Measurements from ENCODE around the gene ICE2.
"Not testable (repeated sequence)": the region's sequence is repeated elsewhere in the genome, so short reads cannot be mapped to it uniquely, and the experiment has no call there.

ICE2 gene

DNA sequence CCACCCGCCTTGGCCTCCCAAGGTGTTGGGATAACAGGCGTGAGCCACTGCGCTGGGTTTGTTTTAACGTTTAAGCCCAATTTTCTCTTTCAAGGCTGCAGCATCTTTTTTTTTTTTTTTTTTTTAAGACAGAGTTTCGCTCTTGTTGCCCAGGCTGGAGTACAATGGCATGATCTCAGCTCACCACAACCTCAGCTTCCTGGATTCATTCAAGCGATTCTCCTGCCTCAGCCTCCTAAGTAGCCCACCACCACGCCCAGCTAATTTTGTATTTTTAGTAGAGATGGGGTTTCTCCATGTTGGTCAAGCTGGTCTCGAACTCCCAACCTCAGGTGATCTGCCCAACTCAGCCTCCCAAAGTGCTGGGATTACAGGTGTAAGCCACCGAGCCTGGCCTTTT is 68.6 kb downstream of the ICE2 start:
- DNase-seq (ENCODE audit: low read depth in 3 of 3) = not testable (repeated sequence)

DNA sequence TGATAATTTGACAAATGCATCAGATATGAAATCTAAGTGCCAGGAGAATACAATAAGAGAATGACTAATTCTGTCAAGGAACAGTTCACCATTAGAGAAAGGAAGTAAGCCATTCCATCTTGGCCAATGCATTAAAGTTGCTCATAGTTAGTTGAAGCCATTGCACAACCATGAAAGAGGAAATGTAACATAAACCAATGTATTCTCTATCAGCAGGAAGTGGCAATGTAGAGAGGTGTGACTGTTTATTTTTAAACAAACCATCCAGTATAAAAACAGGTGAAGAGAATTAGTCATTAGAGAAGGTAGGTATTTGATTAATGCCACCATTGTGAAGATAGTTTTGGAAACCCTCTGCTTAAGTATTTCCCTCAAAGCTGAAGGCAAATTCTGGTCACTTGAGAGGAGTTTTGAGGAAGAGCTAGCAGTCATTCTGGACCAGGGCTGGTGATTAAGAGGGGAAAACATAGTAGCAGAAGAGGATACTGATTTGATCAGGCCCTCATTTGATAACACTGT is 70.4 kb downstream of the ICE2 start:
- no peak for DNase-seq (ENCODE audit: low read depth in 3 of 3)

DNA sequence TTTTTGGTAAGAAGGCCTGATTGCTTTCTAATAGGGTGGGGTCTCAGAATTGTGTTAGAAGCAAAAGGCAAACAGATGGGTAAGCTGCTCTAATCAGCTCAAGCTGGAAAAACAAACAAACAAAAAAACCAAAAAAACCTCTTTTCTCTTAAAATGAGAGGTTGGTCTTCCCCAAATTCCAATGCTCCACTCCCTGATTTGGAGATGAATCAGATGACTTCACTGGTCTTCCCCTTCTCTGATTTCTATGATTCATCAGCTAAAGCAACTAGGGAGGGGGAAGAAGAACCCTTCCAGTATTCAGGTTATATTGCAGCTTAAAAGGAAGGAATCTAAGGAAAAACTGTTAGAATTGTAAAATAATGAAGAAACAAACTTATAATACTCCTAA is 71.5 kb downstream of the ICE2 start:
- DNase-seq (ENCODE audit: low read depth in 3 of 3) = no peak

DNA sequence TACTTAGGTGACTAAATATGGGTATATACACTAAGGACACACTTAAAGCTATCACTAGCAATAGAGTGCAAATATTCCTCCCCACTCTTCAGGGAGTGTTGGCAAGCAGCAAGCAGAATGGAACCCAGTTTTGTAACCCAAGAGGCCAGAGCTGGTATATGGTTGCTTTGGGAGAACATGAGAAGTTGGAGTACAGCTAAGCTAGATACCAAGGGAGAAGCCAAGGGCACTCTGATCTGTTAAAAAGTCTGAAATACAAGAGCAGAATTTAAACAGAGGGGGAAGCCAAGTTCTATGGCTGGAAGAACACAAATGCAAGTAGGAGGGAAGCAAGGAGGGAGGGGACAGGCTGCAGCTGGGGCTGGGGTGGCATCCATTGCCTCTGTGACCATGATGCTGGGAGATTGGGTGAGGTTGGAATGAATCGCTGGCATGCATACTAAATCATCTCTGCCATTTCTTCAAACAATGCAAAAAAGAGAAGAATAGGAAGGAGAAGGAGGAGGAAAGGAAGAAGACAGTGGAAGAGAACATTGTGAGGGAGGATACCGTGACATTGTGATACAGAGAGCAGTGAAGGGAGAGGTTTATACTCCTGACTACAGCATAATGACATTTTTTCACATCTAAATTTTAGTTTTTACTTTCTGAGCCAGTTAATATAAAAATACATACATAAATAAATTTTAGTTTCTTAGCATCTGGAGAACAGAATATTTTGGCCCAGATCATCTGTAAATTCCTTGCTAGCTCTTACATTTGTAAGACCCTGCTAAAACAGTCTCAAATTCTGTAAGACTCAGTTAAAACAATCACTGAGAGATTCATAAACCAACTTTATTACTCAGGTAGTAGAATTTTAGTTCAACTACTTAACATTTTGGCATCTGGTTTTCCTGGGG is 72.2 kb downstream of the ICE2 start:
- no peak for DNase-seq (ENCODE audit: low read depth in 3 of 3)

DNA sequence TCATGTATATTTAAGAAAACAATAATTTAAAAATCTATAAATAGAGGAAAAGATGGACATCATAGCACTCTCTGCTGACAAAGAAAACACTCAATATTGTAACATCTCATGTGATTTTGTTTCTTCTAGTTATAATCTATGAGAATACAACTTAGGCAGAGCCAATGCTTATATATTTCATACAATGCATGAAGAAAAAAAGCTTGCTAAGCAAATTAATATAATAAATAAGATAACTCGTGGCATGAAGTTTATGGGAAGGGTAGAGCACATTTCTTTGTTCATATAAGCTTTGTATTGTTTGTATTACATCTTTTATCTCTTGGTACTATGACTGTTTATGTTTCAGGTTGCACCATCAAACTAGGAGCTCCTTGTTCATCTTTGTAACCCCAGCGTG is 73.5 kb downstream of the ICE2 start:
- DNase-seq (ENCODE audit: low read depth in 3 of 3) = no peak

DNA sequence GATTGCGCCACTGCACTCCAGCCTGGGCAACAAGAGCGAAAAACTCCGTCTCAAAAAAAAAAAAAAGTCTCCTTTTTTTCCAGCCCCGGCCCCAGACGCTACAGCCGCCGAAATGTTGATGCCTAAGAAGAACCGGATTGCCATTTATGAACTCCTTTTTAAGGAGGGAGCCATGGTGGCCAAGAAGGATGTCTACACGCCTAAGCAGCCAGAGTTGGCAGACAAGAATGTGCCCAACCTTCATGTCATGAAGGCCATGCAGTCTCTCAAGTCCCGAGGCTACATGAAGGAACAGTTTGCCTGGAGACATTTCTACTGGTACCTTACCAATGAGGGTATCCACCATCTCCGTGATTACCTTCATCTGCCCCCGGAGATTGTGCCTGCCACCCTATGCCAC is 74.6 kb downstream of the ICE2 start:
- not testable (repeated sequence) for DNase-seq (ENCODE audit: low read depth in 3 of 3)

DNA sequence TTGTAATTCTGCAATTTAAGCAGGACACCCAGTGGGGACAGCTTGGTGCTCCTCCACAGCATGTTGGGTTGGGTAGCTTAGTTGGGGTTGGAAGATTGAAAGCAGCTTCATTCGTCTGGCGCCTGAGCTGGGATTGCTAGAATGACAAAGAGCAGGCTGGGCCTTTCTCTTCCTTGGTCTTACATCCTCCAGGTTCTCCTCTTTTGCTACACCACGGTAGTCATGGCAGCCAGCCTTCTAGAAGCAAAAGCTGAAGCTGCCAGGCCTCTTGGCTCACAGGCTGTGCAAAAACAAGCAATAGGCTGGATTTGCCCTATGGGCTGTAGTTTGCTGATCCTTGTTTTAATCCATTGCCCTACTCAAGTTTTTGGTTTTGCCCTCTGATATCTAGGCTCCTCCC is 78.0 kb downstream of the ICE2 start:
- no peak for DNase-seq (ENCODE audit: low read depth in 3 of 3)

DNA sequence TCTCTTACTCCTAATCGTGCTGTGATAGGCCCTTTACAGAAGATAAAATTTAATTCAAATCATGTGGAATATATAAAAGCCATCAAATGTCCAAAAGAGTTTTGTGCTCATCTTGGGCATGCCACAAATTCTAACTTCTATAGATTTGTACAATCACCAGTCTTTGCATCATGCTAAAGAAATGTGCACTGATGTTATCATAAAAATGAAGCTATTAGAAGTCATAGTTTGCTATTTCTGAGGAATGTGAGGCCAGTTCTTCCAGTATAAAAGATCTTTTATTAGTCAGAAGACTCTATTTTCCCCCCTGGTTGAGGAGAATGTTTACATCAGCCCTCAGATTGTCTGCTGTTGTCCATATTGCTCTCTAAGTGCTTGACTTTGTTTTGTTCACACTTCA is 79.0 kb downstream of the ICE2 start:
- no peak for DNase-seq (ENCODE audit: low read depth in 3 of 3)

DNA sequence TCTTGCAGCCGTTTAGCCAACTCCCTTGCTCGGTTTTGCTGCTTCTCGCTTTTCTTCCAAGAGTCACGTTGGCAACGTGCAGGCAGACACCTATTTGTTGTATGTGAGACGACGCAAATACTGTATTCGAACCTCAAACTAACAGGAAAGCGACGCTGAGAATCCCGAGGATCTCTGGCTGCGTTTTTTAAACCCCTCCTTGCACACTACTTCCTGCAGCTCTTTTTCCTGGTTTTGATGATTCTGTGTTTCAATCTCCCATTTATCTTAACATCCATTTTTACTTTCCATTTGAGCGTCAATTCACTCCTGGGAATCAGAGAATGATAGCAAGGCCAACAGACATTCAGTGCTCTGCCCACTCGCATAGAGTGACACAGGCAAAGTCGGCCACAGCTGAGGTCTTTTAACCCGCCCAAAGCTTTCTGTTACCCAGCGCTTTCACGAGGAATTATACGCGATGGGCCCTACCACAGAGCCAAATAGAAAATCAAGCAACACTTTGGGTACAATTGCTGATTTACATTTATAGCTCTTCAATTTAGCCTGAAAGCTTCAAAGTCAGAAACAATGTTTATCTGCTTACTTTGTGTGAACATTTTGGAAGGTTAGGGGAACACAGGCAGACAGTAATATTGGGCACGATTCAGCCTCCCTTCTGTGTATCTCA is 79.6 kb downstream of the ICE2 start:
- peak in 1 of 3 experiments; percentile 5 for DNase-seq (ENCODE audit: low read depth in 3 of 3)

DNA sequence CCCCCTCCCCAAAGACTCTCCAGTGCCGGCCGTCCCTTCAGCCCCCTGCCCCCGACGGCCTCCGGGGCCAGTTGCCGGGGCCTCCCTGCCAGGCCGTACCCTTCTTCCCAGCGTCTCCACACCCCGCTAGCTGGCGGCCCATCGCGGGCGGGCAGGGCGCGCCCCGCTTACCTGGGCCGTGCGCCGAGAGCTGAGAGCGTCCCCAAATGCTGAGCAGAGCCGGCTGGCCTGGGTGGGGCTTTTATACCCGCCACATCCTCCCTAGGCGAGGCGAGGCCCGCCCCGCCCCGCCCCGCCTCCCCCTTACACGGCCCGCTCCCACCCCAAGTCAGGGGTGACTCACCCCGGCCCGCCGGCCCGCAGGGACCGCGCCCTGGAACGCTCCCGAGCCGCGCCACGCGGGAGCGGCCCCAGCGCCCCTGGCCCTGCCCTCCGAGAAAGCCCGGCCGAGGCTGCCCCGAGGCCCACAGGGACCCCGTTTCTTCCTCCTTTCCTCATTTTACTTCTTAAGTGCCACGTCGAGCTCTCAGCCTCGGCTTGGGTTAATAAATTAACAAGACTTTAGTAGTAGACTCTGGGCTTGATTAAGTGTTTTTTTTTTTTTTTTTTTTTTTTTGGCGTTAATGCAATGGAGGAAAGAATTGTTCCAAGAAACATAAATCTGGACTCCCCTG is 81.0 kb downstream of the ICE2 start, which contains the start of gene ANXA2:
ANXA2 (minus strand) TSS at position 215 of the 674 bp plus-strand sequence. CDS start 11,911 bp downstream, outside the sequence.
- peak; percentile 57 to 75 (median 69) for DNase-seq (ENCODE audit: low read depth in 3 of 3)

DNA sequence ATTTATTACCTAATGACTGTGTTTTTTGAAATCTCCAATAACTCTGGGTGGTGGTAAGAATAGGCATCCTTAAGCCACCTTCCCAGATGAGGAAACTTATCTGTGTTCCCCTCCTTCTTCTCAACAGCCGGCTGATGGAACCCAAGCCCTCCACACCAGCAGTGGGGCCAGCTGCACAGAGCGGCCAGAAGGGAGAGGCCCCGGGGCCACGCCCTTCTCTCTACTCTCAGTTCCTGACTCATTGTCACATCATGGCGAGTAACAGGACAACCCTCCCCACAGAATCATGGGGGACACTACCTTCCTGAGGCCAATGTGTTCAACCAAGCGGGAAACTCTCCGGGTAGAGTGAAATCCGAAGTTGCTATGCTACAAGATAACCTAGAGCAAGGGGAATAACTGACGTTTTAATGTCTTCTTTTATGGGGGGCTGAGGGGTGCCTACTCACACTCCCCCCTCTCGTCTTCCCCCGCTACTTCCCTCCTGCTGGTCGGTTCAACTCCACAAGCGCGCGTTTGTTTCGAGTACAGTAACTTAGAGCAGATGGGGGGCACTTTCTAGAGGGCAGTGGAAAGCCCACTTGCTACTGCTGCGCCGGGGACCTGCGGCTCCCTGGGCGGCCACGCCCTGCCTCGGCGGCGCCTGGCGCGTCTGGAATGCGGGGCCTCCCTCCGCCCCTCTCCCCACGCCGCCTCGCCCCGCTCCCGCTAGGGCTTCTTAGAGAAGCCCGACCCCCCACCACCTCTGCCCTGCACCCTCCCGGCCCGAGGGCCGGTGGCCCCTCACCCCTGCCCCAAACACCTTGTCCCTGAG is 81.8 kb downstream of the ICE2 start:
- peak in 2 of 3 experiments; percentile 14 to 15 for DNase-seq (ENCODE audit: low read depth in 3 of 3)

DNA sequence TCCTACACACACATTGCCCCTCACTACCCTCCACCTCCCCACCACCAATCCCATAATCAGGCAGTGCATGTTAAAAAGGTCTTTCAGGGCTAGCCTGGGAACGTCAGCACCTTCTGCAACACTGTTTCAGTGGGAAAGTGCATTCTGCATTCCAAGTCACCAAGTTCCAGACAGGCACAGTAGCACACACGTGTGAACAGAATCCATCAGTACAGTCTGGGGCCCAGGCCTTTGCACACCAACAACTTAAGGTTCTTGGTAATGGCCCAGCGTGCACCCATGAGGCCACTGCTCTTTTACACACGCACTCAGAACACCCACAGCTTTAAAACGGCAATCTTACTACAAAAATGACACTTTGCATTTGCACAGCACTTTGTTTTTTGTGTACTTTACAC is 82.4 kb downstream of the ICE2 start:
- no peak for DNase-seq (ENCODE audit: low read depth in 3 of 3)

DNA sequence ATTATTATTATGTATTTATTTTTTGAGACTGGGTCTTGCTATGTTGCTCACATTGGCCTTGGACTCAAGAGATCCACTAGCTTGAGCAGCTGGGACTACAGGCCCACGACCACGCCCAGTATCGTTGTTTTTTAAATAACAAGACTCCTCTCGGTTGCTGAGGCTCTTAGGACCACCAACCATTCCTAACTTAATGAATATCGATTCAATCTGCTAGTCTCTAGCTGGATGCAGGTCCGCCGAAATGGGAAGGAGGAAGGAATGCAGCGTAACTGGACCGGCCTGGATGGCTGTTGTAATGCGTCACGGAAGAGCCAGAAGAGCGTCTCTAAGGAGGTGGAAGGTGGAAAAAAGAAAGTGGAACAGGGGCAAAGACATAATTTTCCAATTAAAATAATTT is 82.8 kb downstream of the ICE2 start:
- no peak for DNase-seq (ENCODE audit: low read depth in 3 of 3)

DNA sequence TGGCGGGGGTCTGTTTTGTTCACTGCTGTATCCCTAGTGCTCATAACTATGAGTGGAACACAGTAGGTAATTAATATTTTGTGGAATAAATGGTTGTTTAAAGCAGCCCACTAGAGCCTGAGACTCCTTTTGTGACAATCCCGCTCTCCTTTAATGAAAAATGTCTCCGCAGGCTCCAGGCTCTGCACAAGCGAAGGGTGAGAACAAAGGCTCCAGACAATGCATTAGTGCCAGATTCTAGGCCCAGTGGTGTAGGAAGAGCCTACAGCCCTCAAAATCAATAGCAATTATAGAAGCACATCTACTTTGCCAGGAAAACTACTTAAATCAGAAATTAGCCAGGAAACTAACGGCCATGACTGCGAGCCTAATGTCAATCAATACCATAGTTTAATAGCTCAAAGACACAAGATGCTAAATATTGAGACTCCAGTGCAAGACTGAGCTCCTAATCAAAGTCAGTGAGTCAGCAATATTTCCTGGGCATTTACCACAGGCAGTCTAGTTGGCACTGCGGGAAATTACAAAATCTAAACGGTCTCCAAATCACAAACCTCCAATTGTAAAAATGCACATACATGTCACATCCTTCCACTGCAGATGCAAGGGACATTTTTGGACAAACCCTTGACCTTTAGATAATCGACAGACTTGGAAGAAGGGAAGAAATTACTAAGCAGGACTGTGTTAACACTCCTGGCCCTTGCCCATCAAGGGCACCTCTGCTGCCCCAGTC is 83.5 kb downstream of the ICE2 start:
- DNase-seq (ENCODE audit: low read depth in 3 of 3) = no peak

DNA sequence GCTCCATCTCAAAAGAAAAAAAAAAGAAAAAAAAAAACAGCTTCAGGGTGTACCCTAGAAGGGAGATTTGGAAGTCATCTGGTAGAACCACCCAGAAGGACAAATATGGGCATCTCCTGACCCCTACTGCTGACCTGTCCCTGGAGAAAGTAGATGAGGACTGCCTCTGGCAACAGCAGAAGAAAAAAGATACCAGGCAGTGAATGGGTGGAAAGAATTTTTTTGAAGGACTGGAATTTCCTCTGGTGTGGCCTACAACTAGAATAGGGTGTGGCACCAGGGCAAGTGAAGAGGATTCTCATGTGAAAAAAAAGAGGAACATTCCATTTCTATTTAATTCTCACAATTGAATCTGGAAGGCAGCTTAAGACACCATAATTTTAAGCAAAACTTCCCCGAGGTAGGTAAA is 84.2 kb downstream of the ICE2 start:
- DNase-seq (ENCODE audit: low read depth in 3 of 3) = no peak

DNA sequence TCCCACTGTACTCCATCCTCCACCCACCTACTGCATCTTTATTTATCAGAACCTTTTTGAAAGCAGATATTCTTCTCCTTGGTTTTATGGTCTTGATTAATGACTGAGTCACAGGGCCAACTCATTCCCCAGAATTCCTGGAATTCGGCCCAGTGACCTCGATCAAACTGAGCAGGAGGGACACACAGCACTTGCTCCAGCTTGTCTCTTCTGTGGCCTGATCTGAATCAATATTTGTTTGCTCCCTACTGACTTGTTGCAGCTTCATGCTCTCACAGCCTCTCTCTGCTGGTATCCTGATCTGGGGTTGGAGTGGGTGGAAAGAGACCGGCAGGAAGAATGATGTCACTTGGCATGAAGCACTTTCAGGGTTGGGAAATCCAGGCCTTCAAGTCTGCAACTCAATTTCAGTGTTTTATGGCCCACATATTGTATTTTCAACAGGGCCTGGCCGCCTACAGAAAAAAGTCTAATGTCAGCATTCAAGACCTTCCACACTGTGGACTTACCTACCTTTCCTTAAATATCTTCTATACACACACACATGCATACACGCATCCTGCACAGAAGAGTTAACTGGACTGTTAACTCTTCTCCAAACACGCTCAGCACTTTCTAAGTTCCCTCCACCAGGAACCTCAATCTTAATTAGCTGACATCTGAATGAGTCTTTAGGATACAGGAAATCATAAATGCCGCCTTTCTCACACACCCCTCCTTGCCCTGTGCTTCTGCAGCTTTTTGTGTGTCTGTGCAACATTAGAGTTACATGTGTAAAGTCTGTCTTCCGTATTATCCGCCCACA is 85.8 kb downstream of the ICE2 start:
- no peak for DNase-seq (ENCODE audit: low read depth in 3 of 3)

DNA sequence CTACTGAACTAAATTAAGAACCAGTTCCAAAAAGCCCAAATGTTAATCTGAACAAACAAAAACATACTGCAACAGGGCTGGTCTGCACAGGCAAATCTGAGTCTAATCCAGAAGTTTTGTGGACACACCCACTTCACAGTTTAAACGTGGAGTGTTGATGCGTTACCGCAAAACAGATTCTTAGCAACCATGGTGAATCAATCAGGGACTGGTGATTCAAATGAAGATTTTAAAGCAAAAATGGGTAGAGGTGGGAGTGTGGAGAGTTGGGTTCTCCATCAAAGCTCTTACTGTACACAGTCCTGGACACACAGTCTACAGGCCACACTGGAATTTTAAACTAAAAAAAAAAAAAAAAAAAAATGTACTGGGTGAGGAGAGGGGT is 86.3 kb downstream of the ICE2 start:
- no peak for DNase-seq (ENCODE audit: low read depth in 3 of 3)

DNA sequence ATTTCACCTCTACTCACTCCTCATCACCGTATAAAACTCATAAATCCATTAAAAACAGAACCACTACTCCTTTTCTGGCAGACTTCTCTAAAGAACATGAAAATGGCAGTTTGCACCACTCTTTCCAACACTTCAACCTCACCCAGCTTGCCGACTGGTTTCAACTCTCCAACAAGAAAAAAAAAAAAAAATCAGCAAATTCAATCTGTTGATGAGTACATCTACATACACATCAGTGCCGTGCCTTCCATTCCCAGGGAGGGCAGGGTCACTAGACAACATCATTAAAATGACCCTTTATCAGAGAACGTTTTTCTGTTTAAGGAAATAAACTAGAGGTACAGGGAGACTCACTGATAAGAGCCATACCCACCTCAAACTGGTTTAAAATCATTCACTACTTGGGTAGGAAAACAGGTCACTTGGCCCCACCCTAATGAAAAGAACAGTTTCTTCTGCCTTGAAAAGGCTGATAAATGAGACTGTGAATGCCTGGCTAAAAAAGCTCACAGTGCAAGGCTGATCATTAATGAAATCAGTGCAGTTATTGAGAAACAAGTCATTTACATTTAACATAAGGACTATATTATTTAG is 87.1 kb downstream of the ICE2 start:
- no peak for DNase-seq (ENCODE audit: low read depth in 3 of 3)

DNA sequence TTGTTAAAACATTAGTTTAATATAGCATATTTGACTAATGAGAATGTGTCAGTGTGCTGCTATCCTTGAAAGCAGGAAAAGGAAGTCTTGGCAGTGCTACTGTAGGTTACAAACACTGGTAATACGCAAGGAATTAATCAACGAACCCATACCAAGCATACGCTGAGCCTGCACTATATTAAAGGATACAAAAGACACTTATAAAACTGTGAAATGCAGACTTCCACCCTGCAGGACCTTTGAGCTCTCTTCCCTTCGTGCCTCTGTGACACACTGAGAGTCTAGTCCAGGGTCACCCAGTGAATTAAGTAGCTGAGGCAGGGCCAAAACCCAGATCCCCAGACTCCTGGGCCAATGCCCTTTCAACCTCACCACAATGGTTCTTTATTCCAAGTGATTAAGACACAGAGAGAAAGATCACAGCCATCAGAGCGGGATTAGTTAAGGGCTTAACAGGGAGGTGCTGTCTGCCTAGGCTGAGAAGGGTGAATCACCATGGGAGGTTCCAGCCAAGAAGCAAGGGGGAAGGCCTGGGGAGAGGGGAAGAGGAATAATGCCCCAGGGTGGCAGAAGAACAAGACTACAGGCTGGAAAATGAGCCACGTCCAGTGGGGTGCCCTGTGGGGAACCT is 88.0 kb downstream of the ICE2 start:
- no peak for DNase-seq (ENCODE audit: low read depth in 3 of 3)
